Measurements from ENCODE around the gene ESCO1. TPM values are rescaled to one million over a fixed set of nuclear protein-coding genes. Genes with fewer than 3 reads are reported as not detected.

The ESCO1 gene
- total RNA-seq, 1 experiment from 2014 or later = 23.0 TPM

DNA sequence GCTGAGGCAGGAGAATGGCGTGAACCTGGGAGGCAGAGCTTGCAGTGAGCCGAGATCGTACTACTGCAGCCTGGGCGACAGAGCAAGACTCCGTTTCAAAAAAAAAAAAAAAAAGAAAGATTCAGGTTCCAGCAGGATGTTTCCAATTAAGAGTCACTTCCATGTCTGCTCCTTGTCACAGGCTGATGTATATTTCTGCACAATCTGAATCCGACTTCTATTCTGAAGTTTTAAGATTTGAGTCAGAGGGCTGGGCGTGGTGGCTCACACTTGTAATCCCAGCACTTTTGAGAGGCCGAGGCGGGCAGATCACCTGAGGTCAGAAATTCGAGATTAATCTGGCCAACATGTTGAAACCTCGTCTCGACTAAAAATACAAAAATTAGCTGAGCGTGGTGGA, 36.3 kb upstream of the ESCO1 start:
- H3K4me3 Mint-ChIP-seq (ENCODE audit: unreplicated experiment) = no peak overlapping the region
- peaks cover 8% of the 10 kb centered on the region for H3K4me1 Mint-ChIP-seq (ENCODE audit: low read depth, unreplicated experiment)
- ChIA-PET POLR2A (no interaction called here), CTCF (no interaction called here)
- H3K36me3 Mint-ChIP-seq (ENCODE audit: insufficient read depth, unreplicated experiment) = peaks cover 57% of the 10 kb centered on the region
- no peaks in the 10 kb centered on the region for H3K9me3 Mint-ChIP-seq (ENCODE audit: unreplicated experiment)
- Histone ChIP-seq H3K9me3 (no peaks in the 10 kb centered on the region), H3K27me3 (replicated peaks; ENCODE audit: control insufficient read depth, insufficient read depth, low read length) (no peaks in the 10 kb centered on the region), H3K36me3 (ENCODE audit: control insufficient read depth, insufficient read depth, low read length) (no peaks in the 10 kb centered on the region; the same call in 1 of the 2 replicates), H3K4me3 (ENCODE audit: low read depth, low read length) (no peak overlapping the region), H3K4me1 (peaks cover 12% of the 10 kb centered on the region)
- no peaks in the 10 kb centered on the region for H3K27me3 Mint-ChIP-seq (ENCODE audit: insufficient read depth, unreplicated experiment)
- TF ChIP-seq CTCF (IDR thresholded peaks at IDR 0.05; ENCODE audit: insufficient read depth in 1 of 2, low read depth in 1 of 2, low read length in 1 of 2, severe bottlenecking in 1 of 2, unreplicated experiment in 1 of 2) = no peak
- no peak overlapping the region for H3K27ac Mint-ChIP-seq (ENCODE audit: unreplicated experiment)
- no peak for DNase-seq
- no TSS peak for BruUV-seq (replicated peaks)
- intact Hi-C loops (cut with micrococcal nuclease; ENCODE audit: unreplicated experiment) = loop anchor here (10.0 kb wide), 1 partner anchor 108 kb away; the partner anchor contains the start of gene MIB1

GRCh38 chr18:21634588-21635199, 34.2 kb upstream of the ESCO1 start:
- Histone ChIP-seq H3K9me3 (no peaks in the 10 kb centered on the region), H3K4me1 (peaks cover 12% of the 10 kb centered on the region), H3K36me3 (ENCODE audit: control insufficient read depth, insufficient read depth, low read length) (no peaks in the 10 kb centered on the region; the same call in 1 of the 2 replicates), H3K4me3 (ENCODE audit: low read depth, low read length) (no peak overlapping the region), H3K27me3 (replicated peaks; ENCODE audit: control insufficient read depth, insufficient read depth, low read length) (no peaks in the 10 kb centered on the region)
- H3K9me3 Mint-ChIP-seq (ENCODE audit: unreplicated experiment) = no peaks in the 10 kb centered on the region
- no peak for DNase-seq
- no peak overlapping the region for H3K4me3 Mint-ChIP-seq (ENCODE audit: unreplicated experiment)
- TF ChIP-seq CTCF (IDR thresholded peaks at IDR 0.05; ENCODE audit: insufficient read depth in 1 of 2, low read depth in 1 of 2, low read length in 1 of 2, severe bottlenecking in 1 of 2, unreplicated experiment in 1 of 2) = no peak
- H3K36me3 Mint-ChIP-seq (ENCODE audit: insufficient read depth, unreplicated experiment) = peaks cover 74% of the 10 kb centered on the region
- POLR2A ChIA-PET = no interaction called here
- no peaks in the 10 kb centered on the region for H3K27me3 Mint-ChIP-seq (ENCODE audit: insufficient read depth, unreplicated experiment)
- intact Hi-C loops (cut with micrococcal nuclease; ENCODE audit: unreplicated experiment) = loop anchor here (10.0 kb wide), 1 partner anchor 110 kb away; the partner anchor contains the start of gene MIB1
- CTCF ChIA-PET = no interaction called here
- no peak overlapping the region for H3K27ac Mint-ChIP-seq (ENCODE audit: unreplicated experiment)
- BruUV-seq (replicated peaks) = no TSS peak
- H3K4me1 Mint-ChIP-seq (ENCODE audit: low read depth, unreplicated experiment) = peaks cover 8% of the 10 kb centered on the region

DNA sequence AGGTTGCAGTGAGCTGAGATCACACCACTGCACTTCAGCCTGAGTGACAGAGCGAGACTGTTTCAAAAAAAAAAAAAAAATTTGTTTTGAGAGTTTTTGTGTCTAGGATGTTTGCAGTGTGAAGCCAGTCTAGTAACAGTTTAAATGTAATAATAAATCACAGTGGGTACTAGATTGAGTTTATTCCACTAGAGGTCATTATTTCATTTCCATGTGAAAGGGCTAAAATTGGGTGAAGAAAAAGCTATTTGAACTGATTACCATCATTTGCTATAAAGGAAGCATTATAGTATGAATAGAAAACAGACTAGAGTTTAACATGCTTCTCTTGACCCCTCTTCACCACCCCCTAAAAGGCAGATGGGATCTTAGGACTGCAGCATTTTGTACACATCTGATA, 31.9 kb upstream of the ESCO1 start:
- POLR2A ChIA-PET = no interaction called here
- no peak overlapping the region for H3K4me3 Mint-ChIP-seq (ENCODE audit: unreplicated experiment)
- H3K9me3 ChIP-seq = no peaks in the 10 kb centered on the region
- no peak overlapping the region for H3K4me3 ChIP-seq (ENCODE audit: low read depth, low read length)
- H3K4me1 Mint-ChIP-seq (ENCODE audit: low read depth, unreplicated experiment) = no peaks in the 10 kb centered on the region
- CTCF ChIA-PET = interaction anchor here (0.6 to 0.7 kb wide), 2 partner anchors 19 to 50 kb away, joined by 3 to 5 read pairs; no protein-coding TSS in a partner anchor
- H3K36me3 ChIP-seq (ENCODE audit: control insufficient read depth, insufficient read depth, low read length) = peaks cover 2% of the 10 kb centered on the region
- TF ChIP-seq CTCF (IDR thresholded peaks at IDR 0.05; ENCODE audit: insufficient read depth in 1 of 2, low read depth in 1 of 2, low read length in 1 of 2, severe bottlenecking in 1 of 2, unreplicated experiment in 1 of 2) = no peak
- H3K27me3 Mint-ChIP-seq (ENCODE audit: insufficient read depth, unreplicated experiment) = no peaks in the 10 kb centered on the region
- no TSS peak for BruUV-seq (replicated peaks)
- no peaks in the 10 kb centered on the region for H3K4me1 ChIP-seq
- H3K27me3 ChIP-seq (replicated peaks; ENCODE audit: control insufficient read depth, insufficient read depth, low read length) = no peaks in the 10 kb centered on the region
- no peak overlapping the region for H3K27ac Mint-ChIP-seq (ENCODE audit: unreplicated experiment)
- H3K9me3 Mint-ChIP-seq (ENCODE audit: unreplicated experiment) = no peaks in the 10 kb centered on the region
- H3K36me3 Mint-ChIP-seq (ENCODE audit: insufficient read depth, unreplicated experiment) = peaks cover 84% of the 10 kb centered on the region
- DNase-seq = no peak
- intact Hi-C loops (cut with micrococcal nuclease; ENCODE audit: unreplicated experiment) = loop anchor here (10.0 kb wide), 1 partner anchor 112 kb away; the partner anchor contains the start of gene MIB1
